GM12801 (cell line): Measurements from ENCODE around the gene GPS1.

ENCODE experiments used
- CTCF ChIP-seq: IDR thresholded peaks from one replicate; pipeline ENCODE4 v1.5.1; 2011; ENCODE audit warnings: control low read depth; ENCODE audit not compliant: insufficient read length; ENCODE audit errors: extremely low read depth

Gene GPS1

GRCh38 chr17:82031303-82031884, 20.3 kb upstream of the GPS1 start, which contains the start of gene RAC3:
RAC3 (plus strand) TSS chr17:82031678; CDS start chr17:82031762, 84 bp downstream.
- TF ChIP-seq CTCF, result no peak

GRCh38 chr17:82031885-82032627, 19.6 kb upstream of the GPS1 start:
- no peak for TF ChIP-seq CTCF

GRCh38 chr17:82033359-82034085, 18.2 kb upstream of the GPS1 start:
- TF ChIP-seq CTCF, result no peak

- TF ChIP-seq CTCF, result no peak
These were observed 17.2 kb upstream of the GPS1 start for GRCh38 chr17:82034371-82035011.

- no peak for TF ChIP-seq CTCF
These were observed 16.2 kb upstream of the GPS1 start for GRCh38 chr17:82035488-82035887.

- TF ChIP-seq CTCF, result no peak
These were observed 15.6 kb upstream of the GPS1 start for GRCh38 chr17:82035956-82036633.

- no peak for TF ChIP-seq CTCF
These were observed 15.0 kb upstream of the GPS1 start for GRCh38 chr17:82036634-82037091.
